Activated naive CD8-positive, alpha-beta T cell treated with anti-CD3 and anti-CD28 coated beads, Interleukin-2, amount 50 U/mL, for 16 hours (primary cell): Measurements from ENCODE around the gene PMAIP1.
"Not testable (repeated sequence)": the region's sequence is repeated elsewhere in the genome, so short reads cannot be mapped to it uniquely, and the experiment has no call there.

Experiments used
- DNase-seq: peaks from one replicate; pipeline ENCODE4 v3.0.0-alpha.2; 2020; ENCODE audit warnings: low read depth, low spot score

The PMAIP1 gene

GRCh38 chr18:59899298-59900221 is at the start of gene PMAIP1:
Gene PMAIP1, plus strand, starts transcription at chr18:59899996. Its CDS starts 182 bp downstream, at chr18:59900178.
- DNase-seq, result peak; percentile 69

- DNase-seq, result no peak
These were observed 47.9 kb upstream of the PMAIP1 start for GRCh38 chr18:59851784-59852399.

GRCh38 chr18:59852548-59852947 is 47.2 kb upstream of the PMAIP1 start:
- DNase-seq, result no peak

GRCh38 chr18:59853380-59853779 is 46.4 kb upstream of the PMAIP1 start:
- no peak for DNase-seq

- not testable (repeated sequence) for DNase-seq
These were observed 45.8 kb upstream of the PMAIP1 start for GRCh38 chr18:59853988-59854387.

GRCh38 chr18:59861009-59861408 is 38.8 kb upstream of the PMAIP1 start:
- DNase-seq, result no peak

GRCh38 chr18:59861963-59862819 is 37.6 kb upstream of the PMAIP1 start:
- DNase-seq, result no peak

- no peak for DNase-seq
These were observed 34.4 kb upstream of the PMAIP1 start for GRCh38 chr18:59865241-59865986.

- DNase-seq, result no peak
These were observed 33.1 kb upstream of the PMAIP1 start for GRCh38 chr18:59866551-59867269.

- no peak for DNase-seq
These were observed 32.3 kb upstream of the PMAIP1 start for GRCh38 chr18:59867337-59868104.

- no peak for DNase-seq
These were observed 29.1 kb upstream of the PMAIP1 start for GRCh38 chr18:59870623-59871130.

- DNase-seq, result no peak
These were observed 28.0 kb upstream of the PMAIP1 start for GRCh38 chr18:59871711-59872362.

- DNase-seq, result no peak
These were observed 26.2 kb upstream of the PMAIP1 start for GRCh38 chr18:59873641-59874040.

GRCh38 chr18:59874166-59874565 is 25.6 kb upstream of the PMAIP1 start:
- DNase-seq, result no peak

GRCh38 chr18:59876310-59876626 is 23.5 kb upstream of the PMAIP1 start:
- no peak for DNase-seq

- DNase-seq, result no peak
These were observed 22.4 kb upstream of the PMAIP1 start for GRCh38 chr18:59877361-59877760.

- DNase-seq, result no peak
These were observed 21.2 kb upstream of the PMAIP1 start for GRCh38 chr18:59878644-59879043.

- no peak for DNase-seq
These were observed 17.8 kb upstream of the PMAIP1 start for GRCh38 chr18:59881728-59882656.
